GM18520 (cell line): Measurements from ENCODE around the gene SLC7A9.
"Not testable (repeated sequence)": the region's sequence is repeated elsewhere in the genome, so short reads cannot be mapped to it uniquely, and the experiment has no call there.

Experiments used
- ATAC-seq: cut with Tn5 transposase; IDR thresholded peaks from one replicate; pipeline ENCODE4 v1.9.1; 2021; ENCODE audit not compliant: unreplicated experiment

SLC7A9 gene

GRCh38 chr19:32886241-32886640, 16.7 kb upstream of the SLC7A9 start:
- ATAC-seq: no peak

- not testable (repeated sequence) for ATAC-seq
Measured at GRCh38 chr19:32885255-32885654, 15.7 kb upstream of the SLC7A9 start.

- no peak for ATAC-seq
Measured at GRCh38 chr19:32881766-32882165, 12.2 kb upstream of the SLC7A9 start.

GRCh38 chr19:32880622-32881021, 11.1 kb upstream of the SLC7A9 start:
- ATAC-seq: no peak

DNA sequence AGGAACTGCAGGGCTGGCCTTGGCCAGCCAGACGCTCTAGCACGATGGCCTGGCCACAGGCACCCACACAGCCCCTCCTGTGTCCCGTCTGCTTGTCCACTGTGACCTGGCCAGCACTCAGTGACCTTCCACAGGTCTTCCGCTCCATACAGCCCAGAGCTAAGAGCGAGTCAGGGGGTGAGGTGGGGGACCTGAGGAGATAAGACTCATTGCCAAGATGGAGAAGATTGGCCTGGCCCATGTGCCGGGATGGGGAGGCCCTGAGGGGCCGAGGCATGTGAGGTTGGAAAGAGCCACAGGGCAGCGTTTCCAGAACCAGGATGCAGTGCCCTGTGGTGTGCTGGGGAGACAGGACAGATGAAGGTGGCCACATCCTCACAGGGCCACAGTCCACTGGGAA, 10.2 kb upstream of the SLC7A9 start:
- ATAC-seq: no peak

DNA sequence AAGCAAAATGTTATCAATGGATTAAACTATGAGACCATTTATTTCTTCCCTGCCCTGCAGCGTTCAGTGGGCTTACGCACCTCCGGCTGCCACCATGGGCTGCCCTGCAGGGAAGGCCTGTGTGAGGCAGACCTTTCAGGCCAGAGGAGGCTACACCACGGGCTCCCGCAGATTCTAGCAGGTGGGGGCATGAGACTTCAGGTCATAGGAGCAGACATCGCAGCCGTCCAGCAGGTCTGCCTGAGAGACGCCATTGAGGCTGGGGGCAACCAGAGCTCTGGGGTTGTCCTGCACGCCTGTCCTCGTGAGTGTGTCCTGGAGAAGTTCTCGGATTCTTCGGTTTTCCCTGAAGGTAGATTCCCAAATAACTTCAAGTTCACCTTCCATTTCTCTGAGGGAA, 9.4 kb upstream of the SLC7A9 start:
- ATAC-seq: no peak

- ATAC-seq: no peak
Measured at GRCh38 chr19:32877977-32878745, 8.6 kb upstream of the SLC7A9 start.

- ATAC-seq: no peak
Measured at GRCh38 chr19:32877323-32877912, 7.9 kb upstream of the SLC7A9 start.

- ATAC-seq: no peak
Measured at GRCh38 chr19:32876919-32877285, 7.3 kb upstream of the SLC7A9 start.

DNA sequence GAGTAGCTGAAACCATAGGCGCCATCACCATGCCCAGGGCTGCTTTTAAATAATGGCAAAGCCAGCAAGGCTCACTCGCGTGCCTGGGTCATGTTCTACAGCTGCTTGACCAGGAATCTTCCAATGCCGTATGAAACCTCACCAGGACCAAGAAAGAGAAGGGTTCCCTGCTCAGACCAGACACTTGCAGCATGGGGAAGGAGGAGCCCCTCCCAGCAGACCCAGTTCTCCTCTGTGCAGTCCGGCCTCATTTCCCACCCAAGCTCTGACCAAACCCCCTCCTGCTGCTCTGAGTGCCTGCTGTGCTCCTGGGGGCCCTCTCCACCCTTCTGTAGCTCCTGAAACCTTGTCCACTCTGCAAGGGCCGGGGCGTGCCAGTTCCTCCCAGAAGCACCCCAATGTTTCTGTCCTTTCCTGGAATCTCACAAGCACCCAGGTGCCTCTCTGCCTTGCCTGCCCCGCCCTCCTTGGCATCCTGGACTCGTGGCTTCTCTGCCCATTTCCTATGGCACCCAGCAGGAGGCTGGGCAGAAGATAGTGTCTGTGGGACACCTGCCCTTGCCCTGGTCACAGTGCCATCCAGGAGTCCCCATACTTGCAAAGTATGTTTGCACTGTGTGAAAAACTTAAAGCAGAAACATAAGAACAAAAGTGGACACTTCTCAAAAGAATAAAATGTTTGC, 6.8 kb upstream of the SLC7A9 start:
- ATAC-seq: no peak

DNA sequence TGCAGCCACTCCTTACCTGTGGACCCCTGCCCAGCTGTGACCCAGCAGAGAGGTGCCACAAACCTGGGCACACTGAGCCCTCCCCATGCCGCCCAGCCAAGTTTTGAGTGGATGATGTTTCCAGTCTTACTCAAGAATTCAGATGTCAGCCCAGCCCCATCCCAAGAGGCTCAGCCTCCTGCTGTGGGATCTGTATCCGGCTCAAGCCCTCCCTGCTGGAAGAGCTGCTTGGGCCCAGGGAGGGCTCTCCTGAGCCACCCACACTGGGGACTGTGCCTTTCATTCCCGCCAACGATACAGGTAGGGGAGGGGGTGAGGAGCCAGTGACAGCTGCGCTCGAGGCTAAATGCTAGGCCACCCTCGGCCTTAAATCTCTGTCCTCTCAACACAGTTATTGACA, 5.9 kb upstream of the SLC7A9 start:
- no peak for ATAC-seq

DNA sequence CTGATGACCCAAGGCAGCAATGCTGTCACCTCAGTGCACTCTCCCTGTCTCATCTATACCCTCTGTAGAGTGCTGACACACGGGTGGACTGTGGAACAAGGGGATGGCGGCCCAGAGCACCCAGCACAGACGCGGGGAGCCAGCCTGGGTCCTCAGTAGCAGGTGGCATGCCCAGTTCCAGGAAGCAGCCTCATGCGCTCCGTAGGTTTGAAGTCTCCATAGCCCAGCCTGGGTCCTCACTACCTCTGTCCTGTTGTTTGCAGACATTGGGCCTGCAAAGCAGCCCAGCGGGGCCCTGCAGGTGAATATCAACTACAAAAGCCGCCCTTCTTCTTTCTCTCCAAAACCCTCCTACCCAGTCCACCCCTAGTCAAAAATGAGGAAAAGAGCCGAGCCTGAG, 5.0 kb upstream of the SLC7A9 start:
- ATAC-seq: no peak

GRCh38 chr19:32873247-32873959, 3.8 kb upstream of the SLC7A9 start:
- no peak for ATAC-seq

- no peak for ATAC-seq
Measured at GRCh38 chr19:32872391-32872790, 2.8 kb upstream of the SLC7A9 start.

DNA sequence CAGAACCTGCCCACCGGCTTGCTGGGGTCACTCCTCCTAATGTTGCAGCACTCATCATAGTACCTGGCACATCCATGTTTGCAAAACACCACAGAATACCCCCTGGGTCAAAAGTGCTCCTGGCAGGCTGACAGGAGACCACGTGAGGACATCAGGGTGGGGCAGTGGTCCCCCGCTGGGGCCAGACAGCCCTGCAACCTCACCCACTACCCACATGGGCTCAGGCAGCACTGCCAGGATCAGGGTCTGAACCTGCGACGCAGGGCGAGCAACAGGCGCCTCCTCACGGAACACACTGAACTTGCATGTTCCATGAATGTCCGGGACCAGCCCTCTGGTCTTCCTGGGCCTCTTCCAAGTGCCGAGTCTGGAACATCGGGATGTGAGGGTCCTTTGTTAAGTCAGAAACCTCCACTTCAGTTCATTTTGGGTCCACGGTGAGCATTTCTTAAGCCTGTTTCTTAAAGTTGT, 1.4 kb upstream of the SLC7A9 start:
- no peak for ATAC-seq

DNA sequence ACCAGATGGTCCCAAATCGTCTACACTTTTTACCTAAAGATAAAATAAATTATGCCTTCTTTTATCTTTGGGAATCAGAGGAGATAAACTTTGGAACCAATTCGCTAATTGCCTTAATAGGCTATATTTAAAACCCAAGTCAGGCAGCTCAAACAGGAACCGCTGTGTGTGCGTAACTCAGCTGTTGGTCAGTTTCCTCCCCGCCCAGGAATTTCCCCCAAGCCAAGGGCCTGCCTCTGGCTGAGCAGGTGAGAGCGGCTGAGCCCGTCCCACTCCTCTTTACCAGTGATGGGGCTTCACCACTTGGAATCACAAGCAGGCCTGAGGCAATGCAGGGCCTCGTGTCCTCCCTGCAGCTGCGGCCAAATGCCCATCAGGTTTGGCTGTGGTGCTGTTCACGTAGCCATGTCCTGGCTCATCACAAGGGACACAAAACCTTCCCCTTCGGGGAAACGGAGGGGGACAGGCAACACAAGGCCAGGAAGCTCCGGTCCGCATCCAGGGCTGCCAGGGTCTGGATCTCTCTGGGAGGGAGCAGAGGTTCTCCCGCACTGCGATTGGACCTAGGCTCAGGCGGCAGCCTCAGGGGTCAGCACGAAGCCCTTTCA, 503 bp upstream of the SLC7A9 start:
- ATAC-seq: no peak

DNA sequence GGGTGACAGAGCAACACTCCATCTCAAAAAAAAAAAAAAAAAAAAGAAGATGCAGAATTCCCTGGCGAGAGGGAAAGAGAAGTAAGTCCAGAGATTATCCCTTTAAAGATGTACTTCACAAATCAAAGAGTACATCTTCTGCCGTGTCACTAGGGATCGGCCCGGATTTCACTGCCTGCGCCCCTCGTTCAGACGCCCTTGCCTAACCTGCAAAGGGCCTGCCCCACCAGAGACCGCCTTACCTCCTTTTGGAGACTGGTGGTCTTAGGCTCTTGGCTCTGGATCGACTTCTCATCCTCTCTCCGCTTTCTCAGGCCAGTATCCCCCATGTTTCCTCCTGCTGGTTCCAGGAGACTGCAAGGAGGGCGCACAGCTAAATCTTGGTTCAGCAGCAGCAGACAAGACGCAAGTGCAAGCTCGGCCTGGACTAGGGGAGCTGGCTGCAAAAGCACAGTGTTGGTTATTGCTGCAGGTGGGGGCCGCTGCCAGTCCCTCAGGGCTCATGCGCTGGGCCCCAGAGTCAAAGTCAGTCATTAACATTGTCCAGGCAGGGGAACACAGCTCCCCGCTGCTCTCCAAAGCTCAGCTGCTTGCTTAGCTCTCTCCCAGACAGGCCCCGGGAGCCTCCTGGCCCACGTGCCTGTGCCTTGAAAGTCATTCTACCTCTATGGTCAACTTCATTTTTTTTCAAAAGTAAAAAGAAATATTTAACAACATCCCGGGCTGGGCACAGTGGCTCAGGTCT, 1.2 kb downstream of the SLC7A9 start:
- no peak for ATAC-seq

- not testable (repeated sequence) for ATAC-seq
Measured at GRCh38 chr19:32867436-32867835, 2.1 kb downstream of the SLC7A9 start.

- ATAC-seq: no peak
Measured at GRCh38 chr19:32866564-32867265, 2.9 kb downstream of the SLC7A9 start.

- no peak for ATAC-seq
Measured at GRCh38 chr19:32866061-32866460, 3.5 kb downstream of the SLC7A9 start.
